DMS153 (cell line): ENCODE results near the gene SLC39A7.

ENCODE experiments used
- DNase-seq: peaks from one replicate; lab custom pipeline; 2025; lab: John Stamatoyannopoulos, UW

Gene SLC39A7

GRCh38 chr6:33170176-33171015 lies 30.3 kb upstream of the SLC39A7 start:
- DNase-seq, result no peak

DNA sequence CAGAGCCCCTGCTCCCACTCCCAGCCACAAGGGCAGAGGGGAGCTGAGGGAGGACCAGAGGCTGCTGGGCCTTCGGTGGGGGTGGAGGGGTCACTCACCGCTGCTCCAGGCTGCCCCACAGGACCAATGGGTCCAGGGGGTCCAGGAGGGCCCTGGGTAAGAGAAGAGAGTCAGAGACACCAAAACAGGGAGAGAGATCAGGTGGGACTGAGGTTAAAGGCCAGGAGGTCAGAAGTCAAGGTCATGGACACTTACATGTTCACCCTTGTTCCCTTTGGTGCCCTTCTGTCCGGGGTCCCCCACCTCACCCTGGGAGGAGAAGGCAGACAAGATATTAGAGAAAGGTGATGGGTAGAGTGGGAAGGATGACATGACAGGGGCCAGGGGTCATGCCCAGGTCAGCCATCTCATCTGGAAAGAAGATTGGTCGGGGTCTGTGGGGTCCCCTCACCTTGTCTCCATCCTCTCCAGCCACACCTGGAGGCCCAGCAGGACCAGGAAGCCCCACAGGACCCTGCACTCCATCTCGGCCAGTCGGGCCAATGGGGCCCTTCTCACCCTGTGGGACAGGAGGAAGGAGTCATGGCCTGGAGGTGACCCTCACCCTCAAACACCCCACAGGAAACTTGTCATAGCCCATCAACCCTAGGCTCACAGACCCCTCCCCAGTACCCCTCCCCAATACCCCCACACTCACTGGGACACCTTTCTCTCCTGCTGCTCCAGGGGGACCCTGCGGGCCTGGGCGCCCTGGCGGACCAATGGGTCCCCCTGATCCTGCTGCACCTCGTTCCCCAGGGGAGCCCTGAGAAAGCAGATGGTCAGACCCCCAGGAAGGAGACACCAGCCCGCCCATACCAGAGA lies 29.4 kb upstream of the SLC39A7 start:
- DNase-seq, result no peak

DNA sequence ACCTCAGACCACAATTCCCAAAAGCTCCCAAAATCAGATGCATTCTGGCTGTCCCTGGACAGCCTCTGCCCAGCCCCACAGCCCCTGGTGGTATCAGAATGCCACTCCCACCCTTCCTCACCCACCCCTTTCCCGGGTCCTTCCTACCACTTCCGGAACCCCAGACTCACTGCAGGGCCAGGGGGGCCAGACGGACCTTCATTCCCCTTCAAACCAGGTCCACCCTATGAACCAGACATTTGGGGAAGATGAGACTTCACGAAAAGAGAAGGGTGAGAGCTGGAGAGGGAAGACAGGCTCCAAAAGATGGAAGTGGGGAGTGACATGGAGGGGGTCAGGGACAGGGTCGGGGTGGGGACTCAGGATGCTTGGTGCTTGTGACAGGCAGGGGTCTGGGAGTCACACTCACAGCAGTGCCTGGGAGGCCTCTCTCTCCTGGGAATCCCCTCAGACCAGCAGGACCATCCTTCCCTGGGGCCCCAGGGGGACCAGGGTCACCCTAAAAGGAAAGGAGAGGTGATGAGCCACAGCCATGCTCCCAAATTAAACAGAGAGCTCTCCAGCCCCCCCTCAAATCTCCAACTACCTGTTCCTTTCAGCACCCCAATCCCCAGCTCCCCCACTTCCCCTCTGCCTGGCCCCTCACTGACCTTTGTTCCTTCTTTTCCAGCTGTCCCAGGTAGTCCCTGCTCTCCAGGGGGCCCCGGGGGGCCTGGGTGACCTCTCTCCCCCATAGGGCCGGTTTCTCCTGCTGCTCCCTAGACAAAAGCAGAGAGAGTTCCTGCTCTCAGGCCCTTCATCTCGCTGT lies 28.6 kb upstream of the SLC39A7 start:
- DNase-seq, result no peak

GRCh38 chr6:33172688-33173534 lies 27.8 kb upstream of the SLC39A7 start:
- DNase-seq, result no peak

DNA sequence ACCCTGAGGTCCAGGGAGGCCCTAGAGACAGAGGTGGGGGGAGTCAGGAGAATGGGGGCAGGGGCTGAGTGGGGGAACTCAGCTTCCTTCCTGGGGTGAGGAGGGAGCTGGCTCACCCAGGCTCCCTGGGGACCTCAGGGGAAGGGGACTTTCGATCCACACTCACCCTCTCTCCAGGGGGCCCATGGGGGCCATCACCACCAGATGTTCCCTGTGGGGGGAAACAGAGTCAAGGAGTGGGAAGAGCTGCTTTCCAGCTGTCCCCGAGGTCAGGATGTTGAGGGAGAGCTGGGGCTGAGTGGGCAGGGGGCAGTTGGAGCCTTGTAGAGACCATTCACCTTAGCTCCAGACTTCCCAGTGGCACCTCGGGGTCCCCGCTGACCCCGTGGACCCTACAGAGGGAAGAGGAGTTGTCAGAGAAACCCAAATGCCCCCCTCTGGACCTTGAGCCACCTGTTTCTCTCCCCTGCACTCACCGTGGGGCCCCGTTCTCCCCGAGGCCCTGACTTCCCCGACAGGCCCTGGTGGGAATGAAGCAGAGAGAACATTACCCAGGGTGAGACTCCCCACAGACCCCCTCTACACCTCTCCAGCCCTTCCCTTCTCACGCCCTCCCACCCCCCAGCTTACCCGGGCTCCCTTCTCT lies 27.0 kb upstream of the SLC39A7 start:
- DNase-seq, result no peak

- DNase-seq, result no peak
Observed at GRCh38 chr6:33174784-33175183, 25.9 kb upstream of the SLC39A7 start.

DNA sequence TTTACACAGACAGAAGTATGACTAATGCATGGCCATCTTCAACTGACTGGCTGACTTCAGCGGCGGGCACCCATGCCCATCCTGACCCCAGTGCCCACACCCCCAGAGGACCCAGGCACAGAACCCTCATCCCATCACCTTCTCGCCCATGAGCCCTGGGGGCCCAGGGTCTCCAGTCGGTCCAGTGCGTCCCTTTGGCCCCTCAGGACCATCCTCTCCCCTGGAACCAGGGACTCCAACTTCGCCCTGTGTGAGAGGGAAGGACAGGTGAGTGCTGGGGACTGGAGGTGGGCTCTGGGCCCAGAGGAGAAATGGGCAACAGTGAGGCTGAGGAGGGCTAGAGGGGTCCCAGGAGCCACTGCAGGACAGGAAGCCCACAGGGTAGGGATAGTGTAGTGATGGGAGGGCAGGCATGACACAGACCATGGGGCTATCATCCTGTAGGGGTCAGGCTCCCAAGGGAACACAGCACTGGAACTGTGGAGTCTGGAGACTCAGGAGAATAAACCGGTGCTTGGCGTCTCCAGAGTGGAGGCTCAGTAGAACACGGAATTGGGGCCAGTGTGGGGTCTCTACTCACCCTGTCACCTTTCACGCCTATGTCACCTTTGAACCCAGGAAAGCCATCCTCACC lies 25.1 kb upstream of the SLC39A7 start:
- no peak for DNase-seq

- DNase-seq, result no peak
Observed at GRCh38 chr6:33176906-33177305, 23.8 kb upstream of the SLC39A7 start.

DNA sequence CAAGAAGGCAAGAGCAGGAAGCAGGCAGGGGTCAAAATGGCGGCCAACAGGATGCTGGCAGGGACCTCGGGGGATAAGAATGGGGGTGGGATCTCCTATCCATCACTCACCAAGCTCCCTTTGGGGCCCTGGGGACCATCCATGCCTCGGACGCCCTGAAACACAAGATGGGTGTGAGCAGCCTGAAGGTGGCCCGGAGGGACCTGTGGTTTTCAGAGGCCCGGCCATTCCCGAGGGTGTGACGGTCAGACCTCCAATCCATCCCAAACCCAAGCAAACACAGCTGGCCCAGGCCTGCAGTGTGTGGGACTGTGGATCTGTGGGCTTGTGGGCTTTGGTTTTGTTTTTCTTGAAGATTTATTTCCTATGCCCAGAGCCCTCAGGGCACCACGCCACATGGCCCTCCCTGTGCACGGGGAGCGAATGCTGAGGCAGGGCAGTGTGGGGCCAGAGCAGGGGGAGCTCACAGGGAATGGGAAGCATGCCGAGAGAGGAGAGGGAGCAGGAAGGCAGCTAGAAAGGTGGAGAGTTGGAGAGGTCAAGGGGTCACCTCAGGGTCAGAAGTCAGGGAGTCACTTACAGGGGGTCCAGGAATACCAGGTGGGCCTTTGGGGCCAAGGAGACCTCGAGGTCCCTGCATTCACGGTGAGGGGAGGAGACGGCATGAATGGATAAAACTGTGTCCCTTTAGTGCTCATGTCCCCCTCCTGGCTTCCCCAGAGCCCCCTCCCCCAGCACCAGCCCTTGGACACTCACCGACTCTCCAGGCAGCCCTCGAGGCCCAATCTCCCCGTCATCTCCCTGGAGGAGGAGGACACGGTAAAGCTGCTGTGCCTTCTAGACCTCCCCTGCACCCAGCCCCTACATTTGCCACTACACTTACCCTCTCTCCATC lies 22.9 kb upstream of the SLC39A7 start:
- no peak for DNase-seq

DNA sequence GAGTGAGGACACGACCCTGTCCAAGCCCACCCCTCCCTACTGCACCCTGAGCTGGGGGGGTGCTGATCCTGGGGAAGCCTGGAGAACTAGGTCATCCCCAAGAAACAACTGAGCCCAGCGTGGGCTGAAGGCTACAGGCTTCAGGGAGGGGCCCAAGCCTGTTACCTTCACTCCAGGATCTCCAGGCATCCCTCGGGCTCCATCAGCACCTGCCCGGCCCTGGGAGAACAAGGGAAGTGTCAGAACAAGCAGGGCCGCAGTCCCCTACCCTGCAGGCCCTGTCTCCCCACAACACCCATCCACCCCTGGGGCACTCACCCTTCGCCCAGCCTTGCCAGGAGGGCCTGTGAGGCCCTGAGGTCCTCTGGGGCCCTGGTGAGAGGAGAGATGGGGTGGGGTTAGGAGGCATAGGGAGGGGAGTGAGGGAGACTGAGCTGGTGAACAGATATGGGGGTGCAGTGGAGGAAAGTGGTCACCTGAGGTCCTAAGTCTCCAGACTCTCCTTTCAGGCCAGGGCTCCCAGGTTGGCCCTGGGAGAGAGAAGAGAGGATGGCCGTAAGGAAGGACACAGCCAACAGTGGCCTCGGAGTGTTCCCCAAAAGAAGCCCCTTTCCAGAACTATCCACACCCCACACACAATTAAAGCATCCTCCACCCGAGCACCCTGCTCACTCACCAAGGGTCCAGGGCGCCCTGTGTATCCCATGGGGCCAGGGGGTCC lies 21.8 kb upstream of the SLC39A7 start:
- DNase-seq, result no peak

GRCh38 chr6:33181141-33181540 lies 19.5 kb upstream of the SLC39A7 start:
- DNase-seq, result no peak

GRCh38 chr6:33183071-33183683 lies 17.5 kb upstream of the SLC39A7 start:
- no peak for DNase-seq

GRCh38 chr6:33185190-33185589 lies 15.5 kb upstream of the SLC39A7 start:
- no peak for DNase-seq

- DNase-seq, result no peak
Observed at GRCh38 chr6:33185654-33186187, 14.9 kb upstream of the SLC39A7 start.

- DNase-seq, result no peak
Observed at GRCh38 chr6:33187809-33188208, 12.9 kb upstream of the SLC39A7 start.

DNA sequence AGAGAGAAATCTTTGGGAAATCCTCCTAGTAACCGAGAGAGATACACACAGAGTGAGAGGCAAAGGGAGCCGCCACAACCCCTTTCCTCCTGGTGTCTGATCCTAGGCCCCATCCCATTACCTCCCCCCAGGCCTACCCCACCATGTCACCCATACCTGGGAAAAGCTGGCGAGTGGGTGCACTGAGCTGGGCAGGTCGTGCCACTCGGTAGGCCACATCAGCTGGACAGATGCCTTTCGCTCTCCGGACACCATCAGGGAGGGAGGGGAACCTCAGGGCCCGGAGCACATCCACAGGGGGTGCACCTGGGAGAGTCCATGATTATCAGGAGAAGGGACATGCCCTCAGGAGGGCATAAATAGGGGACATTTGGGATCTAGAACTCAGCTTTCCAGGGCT lies 11.5 kb upstream of the SLC39A7 start:
- DNase-seq, result no peak

DNA sequence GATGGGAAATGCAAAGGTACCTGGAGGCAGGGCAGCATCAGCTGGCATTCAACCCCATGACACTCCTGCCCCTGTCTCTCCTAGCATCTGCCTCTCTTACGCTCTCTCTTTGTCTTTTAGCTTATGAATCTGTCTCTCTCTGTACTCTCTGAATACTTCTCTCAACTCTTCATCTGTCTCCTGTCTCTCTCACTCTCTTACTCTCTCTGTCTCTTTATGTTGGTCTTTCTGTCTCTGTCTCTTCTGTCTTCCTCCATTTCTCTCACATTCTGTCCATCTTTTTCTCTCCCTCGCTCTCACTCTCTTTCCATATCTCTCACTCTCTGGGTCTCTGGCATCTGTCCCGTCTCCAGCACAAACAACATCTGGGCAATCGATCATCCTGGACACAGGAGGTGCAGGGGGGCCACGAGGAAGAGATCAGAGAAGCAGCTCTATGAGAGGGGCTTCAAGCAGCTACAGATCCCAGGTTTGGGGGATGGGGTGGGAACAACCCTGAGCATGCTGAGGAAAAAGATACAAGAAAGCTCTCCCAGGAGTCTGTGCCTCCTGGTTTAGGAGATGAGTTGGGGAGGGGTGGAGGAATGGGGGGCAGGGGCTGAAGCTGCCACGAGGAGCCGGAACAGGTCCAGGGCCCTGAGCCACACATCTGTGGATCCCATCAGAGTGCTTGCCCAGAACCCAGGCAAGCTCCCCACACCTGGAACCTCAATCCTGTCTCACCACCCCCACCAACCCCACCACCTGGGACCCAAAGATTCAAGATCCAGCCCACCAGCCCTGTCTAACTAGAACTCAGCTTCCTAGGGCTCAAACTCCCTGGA lies 10.8 kb upstream of the SLC39A7 start:
- DNase-seq, result no peak
